Caco-2 (cell line): ENCODE measurements around the gene FRMPD1. TPM values are rescaled to one million over a fixed set of nuclear protein-coding genes. Genes with fewer than 3 reads are reported as not detected.

ENCODE experiments used
- BruUV-seq: library from RNA; stranded (reverse); fragments of 400-500 nt; replicated peaks from 2 replicates; lab custom pipeline; 2021; lab: Mats Ljungman, UMichigan
- CTCF ChIA-PET: fragments of 300-600 bp; sonication (Branson Sonifier 250); formaldehyde crosslinking; loops from one replicate; lab custom pipeline; 2022; ENCODE audit warnings: antibody characterized with exemption; lab: Charles Lee
- POLR2A ChIA-PET: fragments of 300-600 bp; sonication (Branson Sonifier 250); formaldehyde crosslinking; loops from one replicate; lab custom pipeline; 2022; ENCODE audit warnings: antibody characterized with exemption; lab: Charles Lee
- DNase-seq, 2 experiments: peaks; one replicate each; pipeline versions ENCODE4 v3.0.0 to v3.0.0-alpha.2; 2020 to 2022
- H3K27me3 ChIP-seq: replicated peaks from 2 replicates; pipeline ENCODE4 v1.6.0; 2011; ENCODE audit warnings: low read length; ENCODE audit not compliant: control insufficient read depth, insufficient read depth
- H3K36me3 ChIP-seq: 2 replicates; pipeline ENCODE4 v1.5.1; 2011; ENCODE audit warnings: low read length; ENCODE audit not compliant: control insufficient read depth, insufficient read depth
- H3K4me1 ChIP-seq: fragments of 250-450 bp; sonication (Bioruptor Pico); 2 replicates; pipeline ENCODE4 v1.5.1; 2020; ENCODE audit warnings: mild to moderate bottlenecking
- H3K4me3 ChIP-seq: 2 replicates; pipeline ENCODE4 v1.5.1; 2011; ENCODE audit warnings: low read depth, mild to moderate bottlenecking, control low read depth, low read length
- H3K9me3 ChIP-seq: fragments of 250-450 bp; sonication (Bioruptor Pico); 2 replicates; pipeline ENCODE4 v1.5.1; 2020; ENCODE audit warnings: mild to moderate bottlenecking, moderate library complexity
- H3K27ac Mint-ChIP-seq: one replicate; pipeline ENCODE4 v1.8.0; 2022; ENCODE audit warnings: mixed read lengths; ENCODE audit not compliant: unreplicated experiment
- H3K27me3 Mint-ChIP-seq: one replicate; pipeline ENCODE4 v1.8.0; 2022; ENCODE audit warnings: mixed read lengths; ENCODE audit not compliant: insufficient read depth, unreplicated experiment
- H3K36me3 Mint-ChIP-seq: one replicate; pipeline ENCODE4 v1.8.0; 2022; ENCODE audit warnings: mild to moderate bottlenecking, mixed read lengths; ENCODE audit not compliant: insufficient read depth, unreplicated experiment
- H3K4me1 Mint-ChIP-seq: one replicate; pipeline ENCODE4 v1.8.0; 2022; ENCODE audit warnings: low read depth, mixed read lengths; ENCODE audit not compliant: unreplicated experiment
- H3K4me3 Mint-ChIP-seq: one replicate; pipeline ENCODE4 v1.8.0; 2022; ENCODE audit warnings: mild to moderate bottlenecking, moderate library complexity, mixed read lengths; ENCODE audit not compliant: unreplicated experiment
- H3K9me3 Mint-ChIP-seq: one replicate; pipeline ENCODE4 v1.8.0; 2022; ENCODE audit warnings: mixed read lengths; ENCODE audit not compliant: unreplicated experiment
- intact Hi-C: fragments of 100-400 bp; cut with micrococcal nuclease; formaldehyde crosslinking; loops from one replicate; pipeline ENCODE4 v1.10.0; 2022; ENCODE audit not compliant: unreplicated experiment
- total RNA-seq: library from RNA; stranded (reverse); gene quantifications from 2 replicates; pipeline ENCODE4 v1.2.3, GENCODE V29; 2022
- TF ChIP-seq, protein P1 (sequence below), 2 experiments: fragments of 200-600 bp in 1 of 2; IDR thresholded peaks; 1 replicate in 1 of 2; 2 replicates in 1 of 2; pipeline versions ENCODE4 v1.5.1 to v1.8.0; 2011 to 2022; ENCODE audit warnings: antibody characterized with exemption in 1 of 2, control low read depth in 1 of 2, inconsistent platforms in 1 of 2, low read depth in 1 of 2, low read length in 1 of 2, mild to moderate bottlenecking in 1 of 2, moderate library complexity in 1 of 2; ENCODE audit not compliant: insufficient read depth in 1 of 2, severe bottlenecking in 1 of 2, unreplicated experiment in 1 of 2

The FRMPD1 gene
- total RNA-seq, 1 experiment from 2014 or later = not detected

DNA sequence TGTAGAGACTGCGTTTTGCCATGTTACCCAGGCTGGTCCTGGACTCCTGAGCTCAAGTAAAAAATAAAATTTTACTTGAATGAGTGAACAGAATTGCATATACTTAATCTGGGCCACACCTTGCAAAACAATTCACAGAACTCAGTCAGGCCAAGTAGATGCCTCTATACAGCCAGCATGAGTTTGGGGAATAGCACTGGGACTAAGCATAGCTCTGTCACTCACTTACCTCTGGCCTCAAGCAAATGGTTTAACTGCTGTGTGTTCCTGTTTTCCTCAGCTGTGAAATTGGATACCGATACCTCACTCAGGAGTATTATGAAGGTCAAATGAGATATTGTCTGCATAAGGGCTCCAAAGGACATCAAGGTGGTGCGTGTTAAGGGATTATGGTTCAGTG is 10.9 kb upstream of the FRMPD1 start:
- no peak for DNase-seq
- H3K36me3 ChIP-seq = no peaks in the 10 kb centered on the region
- BruUV-seq = no TSS peak
- ChIA-PET CTCF (no interaction called here), POLR2A (no interaction called here)
- Mint-ChIP-seq H3K9me3 (no peaks in the 10 kb centered on the region), H3K4me1 (no peaks in the 10 kb centered on the region), H3K4me3 (no peak overlapping the region), H3K27ac (no peak overlapping the region), H3K27me3 (peaks cover 18% of the 10 kb centered on the region), H3K36me3 (no peaks in the 10 kb centered on the region)
- H3K9me3 ChIP-seq = no peaks in the 10 kb centered on the region
- H3K27me3 ChIP-seq = no peaks in the 10 kb centered on the region
- no peaks in the 10 kb centered on the region for H3K4me1 ChIP-seq
- no peak overlapping the region for H3K4me3 ChIP-seq
- TF ChIP-seq, protein P1, sequence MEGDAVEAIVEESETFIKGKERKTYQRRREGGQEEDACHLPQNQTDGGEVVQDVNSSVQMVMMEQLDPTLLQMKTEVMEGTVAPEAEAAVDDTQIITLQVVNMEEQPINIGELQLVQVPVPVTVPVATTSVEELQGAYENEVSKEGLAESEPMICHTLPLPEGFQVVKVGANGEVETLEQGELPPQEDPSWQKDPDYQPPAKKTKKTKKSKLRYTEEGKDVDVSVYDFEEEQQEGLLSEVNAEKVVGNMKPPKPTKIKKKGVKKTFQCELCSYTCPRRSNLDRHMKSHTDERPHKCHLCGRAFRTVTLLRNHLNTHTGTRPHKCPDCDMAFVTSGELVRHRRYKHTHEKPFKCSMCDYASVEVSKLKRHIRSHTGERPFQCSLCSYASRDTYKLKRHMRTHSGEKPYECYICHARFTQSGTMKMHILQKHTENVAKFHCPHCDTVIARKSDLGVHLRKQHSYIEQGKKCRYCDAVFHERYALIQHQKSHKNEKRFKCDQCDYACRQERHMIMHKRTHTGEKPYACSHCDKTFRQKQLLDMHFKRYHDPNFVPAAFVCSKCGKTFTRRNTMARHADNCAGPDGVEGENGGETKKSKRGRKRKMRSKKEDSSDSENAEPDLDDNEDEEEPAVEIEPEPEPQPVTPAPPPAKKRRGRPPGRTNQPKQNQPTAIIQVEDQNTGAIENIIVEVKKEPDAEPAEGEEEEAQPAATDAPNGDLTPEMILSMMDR (IDR thresholded peaks at IDR 0.05; ENCODE audit: insufficient read depth in 1 of 2, low read depth in 1 of 2, low read length in 1 of 2, severe bottlenecking in 1 of 2, unreplicated experiment in 1 of 2) = no peak
- intact Hi-C loops = no loop called here

DNA sequence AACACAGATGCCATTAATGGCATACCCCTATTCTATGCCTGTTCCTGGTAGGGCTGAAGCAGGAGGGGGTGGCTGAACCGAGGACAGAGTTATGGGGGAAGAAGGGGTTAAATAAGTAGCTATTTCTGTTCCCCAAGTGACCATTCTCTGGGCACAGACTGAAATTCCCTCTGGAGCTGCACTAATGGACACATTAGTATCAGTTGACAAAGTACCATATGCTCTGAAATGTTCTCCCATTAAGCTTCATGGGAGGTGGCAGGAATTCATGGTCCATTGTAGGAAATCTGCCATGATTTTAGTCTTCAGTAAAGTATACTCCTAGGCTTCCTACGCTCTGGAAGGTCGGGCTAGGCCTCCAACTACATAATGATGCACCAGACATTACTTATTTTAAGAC is 10.5 kb upstream of the FRMPD1 start:
- no peak overlapping the region for H3K27ac Mint-ChIP-seq
- no peaks in the 10 kb centered on the region for H3K9me3 Mint-ChIP-seq
- H3K27me3 Mint-ChIP-seq = peaks cover 20% of the 10 kb centered on the region
- Histone ChIP-seq H3K9me3 (no peaks in the 10 kb centered on the region), H3K27me3 (no peaks in the 10 kb centered on the region), H3K4me3 (no peak overlapping the region), H3K36me3 (no peaks in the 10 kb centered on the region), H3K4me1 (no peaks in the 10 kb centered on the region)
- ChIA-PET POLR2A (no interaction called here), CTCF (interaction anchor here (0.9 kb wide), 1 partner anchor 13 kb away, joined by 3 read pairs; no protein-coding TSS in a partner anchor)
- BruUV-seq = no TSS peak
- TF ChIP-seq, protein P1 (IDR thresholded peaks at IDR 0.05; ENCODE audit: insufficient read depth in 1 of 2, low read depth in 1 of 2, low read length in 1 of 2, severe bottlenecking in 1 of 2, unreplicated experiment in 1 of 2) = no peak
- no peaks in the 10 kb centered on the region for H3K4me1 Mint-ChIP-seq
- DNase-seq = no peak
- no peak overlapping the region for H3K4me3 Mint-ChIP-seq
- H3K36me3 Mint-ChIP-seq = no peaks in the 10 kb centered on the region
- intact Hi-C loops = no loop called here

DNA sequence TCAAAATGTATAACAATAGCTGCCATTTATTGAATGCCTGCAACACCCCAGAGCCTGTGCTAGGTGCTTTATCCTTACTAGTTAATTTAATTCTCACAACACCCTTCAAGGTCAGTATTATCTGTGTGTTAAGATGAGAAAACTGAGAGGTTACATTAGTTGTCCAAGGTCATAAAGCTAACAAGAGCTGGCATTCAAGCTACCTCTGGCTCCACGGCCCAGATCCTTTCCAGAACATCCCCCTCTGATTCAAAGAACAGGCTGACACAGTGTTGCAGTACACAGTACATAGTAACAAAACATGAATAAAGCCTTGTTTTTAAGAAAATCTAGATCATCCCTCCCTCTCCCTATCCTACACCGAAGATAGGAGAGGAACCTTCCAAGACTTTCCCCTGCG is 9.4 kb upstream of the FRMPD1 start:
- H3K4me3 ChIP-seq = no peak overlapping the region
- no peaks in the 10 kb centered on the region for H3K36me3 ChIP-seq
- no peaks in the 10 kb centered on the region for H3K4me1 ChIP-seq
- Mint-ChIP-seq H3K9me3 (no peaks in the 10 kb centered on the region), H3K27me3 (peaks cover 14% of the 10 kb centered on the region), H3K36me3 (no peaks in the 10 kb centered on the region), H3K4me1 (no peaks in the 10 kb centered on the region), H3K4me3 (no peak overlapping the region), H3K27ac (no peak overlapping the region)
- intact Hi-C loops = no loop called here
- BruUV-seq = no TSS peak
- DNase-seq = no peak
- CTCF ChIA-PET = interaction anchor here (0.9 kb wide), 1 partner anchor 14 kb away, joined by 3 read pairs; no protein-coding TSS in a partner anchor
- TF ChIP-seq, protein P1 (IDR thresholded peaks at IDR 0.05; ENCODE audit: insufficient read depth in 1 of 2, low read depth in 1 of 2, low read length in 1 of 2, severe bottlenecking in 1 of 2, unreplicated experiment in 1 of 2) = no peak
- no peaks in the 10 kb centered on the region; the same call in 1 of the 2 replicates for H3K27me3 ChIP-seq
- POLR2A ChIA-PET = no interaction called here
- H3K9me3 ChIP-seq = no peaks in the 10 kb centered on the region
